DOHH2 (cell line): ENCODE data around the gene ASPSCR1.
A peak's percentile ranks its signal among the peaks of the same experiment; 100 is the strongest.

Experiments
- H3F3A ChIP-seq: fragments of 200-600 bp; sonication (generic), shearing (Covaris generic); 2 replicates; pipeline ENCODE4 v1.6.0; 2016; ENCODE audit warnings: antibody characterized with exemption, mild to moderate bottlenecking; ENCODE audit not compliant: control insufficient read depth, insufficient read depth
- H3K27ac ChIP-seq: fragments of 200-600 bp; sonication (generic); 2 replicates; pipeline ENCODE4 v1.5.1; 2014; ENCODE audit warnings: low read depth, mild to moderate bottlenecking, low read length, moderate library complexity
- H3K27me3 ChIP-seq: fragments of 200-600 bp; sonication (generic); 2 replicates; pipeline ENCODE4 v1.6.1; 2014; ENCODE audit warnings: mild to moderate bottlenecking, low read length, mixed read lengths; ENCODE audit not compliant: control insufficient read depth
- H3K36me3 ChIP-seq: fragments of 200-600 bp; sonication (generic); 2 replicates; pipeline ENCODE4 v1.6.1; 2014; ENCODE audit warnings: mild to moderate bottlenecking, low read length, moderate library complexity, mixed read lengths; ENCODE audit not compliant: control insufficient read depth
- H3K4me1 ChIP-seq: fragments of 200-600 bp; sonication (generic); 2 replicates; pipeline ENCODE4 v1.6.1; 2014; ENCODE audit warnings: mild to moderate bottlenecking, low read length, mixed read lengths; ENCODE audit not compliant: control insufficient read depth
- H3K4me2 ChIP-seq: fragments of 200-600 bp; sonication (generic); 2 replicates; pipeline ENCODE4 v1.6.0; 2014; ENCODE audit warnings: mild to moderate bottlenecking, low read length, moderate library complexity
- H3K4me3 ChIP-seq: fragments of 200-600 bp; sonication (generic); 2 replicates; pipeline ENCODE4 v1.5.1; 2014; ENCODE audit warnings: mild to moderate bottlenecking, low read length, mixed read lengths
- H3K79me2 ChIP-seq: fragments of 200-600 bp; sonication (generic); 2 replicates; pipeline ENCODE4 v1.6.1; 2014; ENCODE audit warnings: mild to moderate bottlenecking, low read length, mixed read lengths; ENCODE audit not compliant: control insufficient read depth
- H3K9me2 ChIP-seq: fragments of 200-600 bp; sonication (generic); replicated peaks from 2 replicates; pipeline ENCODE4 v1.6.1; 2014; ENCODE audit warnings: mild to moderate bottlenecking, low read length, mixed read lengths; ENCODE audit not compliant: control insufficient read depth
- H3K9me3 ChIP-seq: fragments of 200-600 bp; sonication (generic); 2 replicates; pipeline ENCODE4 v1.6.1; 2014; ENCODE audit warnings: antibody characterized with exemption, low read length, mixed read lengths; ENCODE audit not compliant: control insufficient read depth, insufficient read depth
- H4K20me1 ChIP-seq: fragments of 200-600 bp; sonication (generic); 2 replicates; pipeline ENCODE4 v1.6.0; 2014; ENCODE audit warnings: low read depth, mild to moderate bottlenecking, antibody characterized with exemption, low read length, moderate library complexity; ENCODE audit not compliant: control insufficient read depth, insufficient read depth
- CTCF ChIP-seq: fragments of 200-600 bp; sonication (generic); IDR thresholded peaks from one replicate; pipeline ENCODE4 v1.5.1; 2014; ENCODE audit warnings: antibody characterized with exemption, mild to moderate bottlenecking, low read depth, low read length; ENCODE audit not compliant: poor library complexity, severe bottlenecking
- EZH2phosphoT487 ChIP-seq: fragments of 200-600 bp; sonication (generic); IDR thresholded peaks from 2 replicates; pipeline ENCODE4 v1.6.1; 2017; ENCODE audit warnings: borderline replicate concordance, mild to moderate bottlenecking, antibody characterized with exemption, low read length, moderate library complexity, mixed read lengths

Gene ASPSCR1

GRCh38 chr17:82050761-82051641 is 73.6 kb downstream of the ASPSCR1 start:
- Histone ChIP-seq H3K4me3 (peak overlapping the region; percentile 79), H3K36me3 (peaks cover 18% of the 10 kb centered on the region), H3K9me2 (no peaks in the 10 kb centered on the region), H3F3A (no peaks in the 10 kb centered on the region), H3K4me1 (peaks cover 17% of the 10 kb centered on the region), H3K79me2 (peaks cover 19% of the 10 kb centered on the region), H3K27me3 (no peaks in the 10 kb centered on the region), H3K9me3 (no peaks in the 10 kb centered on the region), H4K20me1 (peaks cover 3% of the 10 kb centered on the region; the same call in 1 of the 2 replicates), H3K27ac (no peak overlapping the region), H3K4me2 (peak overlapping the region; percentile 86)
- TF ChIP-seq CTCF = no peak
- TF ChIP-seq EZH2phosphoT487 = no peak

- Histone ChIP-seq H3F3A (no peaks in the 10 kb centered on the region), H3K79me2 (peaks cover 19% of the 10 kb centered on the region), H3K4me1 (peaks cover 17% of the 10 kb centered on the region), H3K36me3 (peaks cover 29% of the 10 kb centered on the region), H3K4me2 (peak within 1 kb of the TSS; percentile 94), H3K27ac (no peak within 1 kb of the TSS), H3K4me3 (peak within 1 kb of the TSS; percentile 97), H3K27me3 (no peaks in the 10 kb centered on the region), H4K20me1 (peaks cover 3% of the 10 kb centered on the region; the same call in 1 of the 2 replicates), H3K9me2 (no peaks in the 10 kb centered on the region), H3K9me3 (no peaks in the 10 kb centered on the region)
- TF ChIP-seq EZH2phosphoT487 = no peak
- no peak for TF ChIP-seq CTCF
Observed at GRCh38 chr17:82051776-82052637, 74.6 kb downstream of the ASPSCR1 start, which contains the start of the genes GPS1 and RFNG. TSS of gene GPS1 (plus strand) at chr17:82051898. CDS start at chr17:82051932, 34 bp downstream. TSS of gene RFNG (minus strand) at chr17:82051811. CDS start at chr17:82051766, 45 bp downstream.

GRCh38 chr17:82052638-82053059 is 75.2 kb downstream of the ASPSCR1 start:
- TF ChIP-seq EZH2phosphoT487 = no peak
- TF ChIP-seq CTCF = no peak
- Histone ChIP-seq H3K4me2 (peak overlapping the region; percentile 94), H3K9me2 (no peaks in the 10 kb centered on the region), H4K20me1 (peaks cover 3% of the 10 kb centered on the region; the same call in 1 of the 2 replicates), H3K4me1 (peaks cover 17% of the 10 kb centered on the region), H3K27me3 (no peaks in the 10 kb centered on the region), H3K27ac (no peak overlapping the region), H3K4me3 (peak overlapping the region; percentile 97), H3K9me3 (no peaks in the 10 kb centered on the region), H3K79me2 (peaks cover 19% of the 10 kb centered on the region), H3K36me3 (peaks cover 35% of the 10 kb centered on the region), H3F3A (no peaks in the 10 kb centered on the region)
